HEK293 (cell line): Measurements from ENCODE around the gene CHST12.

ENCODE experiments used
- CTCF ChIA-PET: fragments of 350-600 bp; formaldehyde crosslinking; extraction: SDS; loops from one replicate; lab custom pipeline; 2021; ENCODE audit warnings: antibody characterized with exemption; lab: Yijun Ruan, JAX
- POLR2A ChIA-PET: fragments of 300-600 bp; formaldehyde crosslinking; extraction: SDS; loops from one replicate; lab custom pipeline; 2020; ENCODE audit warnings: antibody characterized with exemption, inconsistent platforms; lab: Yijun Ruan, JAX
- H3K27ac ChIP-seq: fragments of 200-500 bp; sonication (Bioruptor generic); 2 replicates; pipeline ENCODE4 v1.5.1; 2014; ENCODE audit warnings: low read depth, low read length, control low read depth, inconsistent platforms; ENCODE audit errors: extremely low read depth
- H3K36me3 ChIP-seq, 2 experiments: fragments of 200-500 bp in 1 of 2; sonication (Bioruptor generic) in 1 of 2; 1 replicate in 1 of 2; 2 replicates in 1 of 2; pipeline ENCODE4 v1.5.1; 2014 to 2017; ENCODE audit warnings: inconsistent platforms in 2 of 2, low read length in 2 of 2; ENCODE audit not compliant: control insufficient read depth in 2 of 2, insufficient read depth in 1 of 2
- H3K4me1 ChIP-seq: fragments of 200-500 bp; sonication (Bioruptor generic); 2 replicates; pipeline ENCODE4 v1.5.1; 2014; ENCODE audit warnings: mild to moderate bottlenecking, low read length, inconsistent platforms; ENCODE audit not compliant: control insufficient read depth, insufficient read depth
- H3K4me3 ChIP-seq: 2 replicates; pipeline ENCODE4 v1.5.1; 2011; ENCODE audit warnings: low read depth, mild to moderate bottlenecking, control low read depth, low read length, moderate library complexity
- H3K9me3 ChIP-seq: fragments of 200-500 bp; sonication (Bioruptor generic); 2 replicates; pipeline ENCODE4 v1.5.1; 2014; ENCODE audit warnings: low read depth, low read length, inconsistent platforms; ENCODE audit not compliant: control insufficient read depth, insufficient read depth
- GLI2 ChIP-seq: fragments of 450-650 bp; formaldehyde crosslinking; IDR thresholded peaks from 2 replicates; pipeline ENCODE4; 2017; ENCODE audit warnings: missing biosample characterization, missing genetic modification characterization, low read depth, borderline replicate concordance
- KLF1 ChIP-seq: fragments of 450-650 bp; formaldehyde crosslinking; IDR thresholded peaks from 2 replicates; pipeline ENCODE4 v1.5.1; 2016; ENCODE audit warnings: missing biosample characterization, missing genetic modification characterization
- KLF10 ChIP-seq: fragments of 450-650 bp; IDR thresholded peaks from 2 replicates; pipeline ENCODE4 v1.5.1; 2018; ENCODE audit warnings: missing biosample characterization, mild to moderate bottlenecking, missing genetic modification characterization
- KLF7 ChIP-seq: fragments of 450-650 bp; formaldehyde crosslinking; IDR thresholded peaks from 2 replicates; pipeline ENCODE4 v1.5.1; 2016; ENCODE audit warnings: missing biosample characterization, missing genetic modification characterization, borderline replicate concordance
- MEIS1 ChIP-seq: sonication (generic); formaldehyde crosslinking; IDR thresholded peaks from 2 replicates; pipeline ENCODE4 v1.8.1; 2022; ENCODE audit warnings: missing genetic modification reagents, mild to moderate bottlenecking, borderline replicate concordance
- OSR2 ChIP-seq: fragments of 450-650 bp; formaldehyde crosslinking; IDR thresholded peaks from 2 replicates; pipeline ENCODE4 v1.5.1; 2016; ENCODE audit warnings: missing biosample characterization, missing genetic modification characterization
- YY2 ChIP-seq: fragments of 450-650 bp; formaldehyde crosslinking; IDR thresholded peaks from 2 replicates; pipeline ENCODE4 v1.5.1; 2016; ENCODE audit warnings: missing biosample characterization, missing genetic modification characterization
- ZFP69B ChIP-seq: fragments of 450-650 bp; formaldehyde crosslinking; IDR thresholded peaks from 2 replicates; pipeline ENCODE4 v1.5.1; 2016; ENCODE audit warnings: missing biosample characterization, missing genetic modification characterization
- ZIC2 ChIP-seq: fragments of 450-650 bp; formaldehyde crosslinking; IDR thresholded peaks from 2 replicates; pipeline ENCODE4 v1.5.1; 2016; ENCODE audit warnings: missing biosample characterization, missing genetic modification characterization
- ZNF140 ChIP-seq: fragments of 450-650 bp; formaldehyde crosslinking; IDR thresholded peaks from 2 replicates; pipeline ENCODE4 v1.5.1; 2016; ENCODE audit warnings: missing biosample characterization, missing genetic modification characterization
- ZNF155 ChIP-seq: fragments of 450-650 bp; formaldehyde crosslinking; IDR thresholded peaks from 2 replicates; pipeline ENCODE4 v1.5.1; 2016; ENCODE audit warnings: missing biosample characterization, missing genetic modification characterization
- ZNF214 ChIP-seq: fragments of 450-650 bp; formaldehyde crosslinking; IDR thresholded peaks from 2 replicates; pipeline ENCODE4 v1.5.1; 2017; ENCODE audit warnings: missing biosample characterization, mild to moderate bottlenecking, missing genetic modification characterization, borderline replicate concordance
- ZNF514 ChIP-seq: fragments of 450-650 bp; formaldehyde crosslinking; IDR thresholded peaks from 2 replicates; pipeline ENCODE4 v1.5.1; 2016; ENCODE audit warnings: missing biosample characterization, missing genetic modification characterization
- ZNF521 ChIP-seq: fragments of 450-650 bp; formaldehyde crosslinking; IDR thresholded peaks from 2 replicates; pipeline ENCODE4 v1.5.1; 2017; ENCODE audit warnings: missing biosample characterization, mild to moderate bottlenecking, missing genetic modification characterization
- ZNF530 ChIP-seq: fragments of 450-650 bp; formaldehyde crosslinking; IDR thresholded peaks from 2 replicates; pipeline ENCODE4 v1.5.1; 2016; ENCODE audit warnings: low read depth, missing biosample characterization, missing genetic modification characterization
- ZNF548 ChIP-seq: fragments of 450-650 bp; formaldehyde crosslinking; IDR thresholded peaks from 2 replicates; pipeline ENCODE4 v1.5.1; 2016; ENCODE audit warnings: missing biosample characterization, missing genetic modification characterization
- ZNF600 ChIP-seq: fragments of 450-650 bp; formaldehyde crosslinking; IDR thresholded peaks from 2 replicates; pipeline ENCODE4 v1.5.1; 2016; ENCODE audit warnings: missing biosample characterization, missing genetic modification characterization
- ZNF626 ChIP-seq: fragments of 450-650 bp; sonication (Bioruptor Pico); formaldehyde crosslinking; IDR thresholded peaks from 2 replicates; pipeline ENCODE4 v1.5.1; 2018; ENCODE audit warnings: missing biosample characterization, missing genetic modification characterization, inconsistent platforms
- ZNF654 ChIP-seq: fragments of 450-650 bp; formaldehyde crosslinking; IDR thresholded peaks from 2 replicates; pipeline ENCODE4 v1.5.1; 2016; ENCODE audit warnings: low read depth, missing biosample characterization, missing genetic modification characterization
- ZNF664 ChIP-seq: fragments of 450-650 bp; formaldehyde crosslinking; IDR thresholded peaks from 2 replicates; pipeline ENCODE4 v1.5.1; 2016; ENCODE audit warnings: missing biosample characterization, missing genetic modification characterization
- ZNF707 ChIP-seq: fragments of 450-650 bp; formaldehyde crosslinking; IDR thresholded peaks from 2 replicates; pipeline ENCODE4 v1.5.1; 2016; ENCODE audit warnings: missing biosample characterization, missing genetic modification characterization
- TF ChIP-seq, protein P1 (sequence below): fragments of 450-650 bp; formaldehyde crosslinking; optimal IDR thresholded peaks from 2 replicates; pipeline ENCODE3; 2016; ENCODE audit warnings: missing biosample characterization, mild to moderate bottlenecking, missing genetic modification characterization
- TF ChIP-seq, protein P2 (sequence below): fragments of 450-650 bp; formaldehyde crosslinking; IDR thresholded peaks from 2 replicates; pipeline ENCODE4 v1.5.1; 2016; ENCODE audit warnings: missing biosample characterization, missing genetic modification characterization
- TF ChIP-seq, protein P3 (sequence below): fragments of 450-650 bp; formaldehyde crosslinking; conservative IDR thresholded peaks from 2 replicates; pipeline ENCODE4 v1.5.1; 2016; ENCODE audit warnings: low read depth, missing biosample characterization, missing genetic modification characterization
- TF ChIP-seq, protein P4 (sequence below): fragments of 450-650 bp; formaldehyde crosslinking; IDR thresholded peaks from 2 replicates; pipeline ENCODE4 v1.5.1; 2016; ENCODE audit warnings: missing biosample characterization, missing genetic modification characterization
- TF ChIP-seq, protein P5 (sequence below): fragments of 450-650 bp; formaldehyde crosslinking; IDR thresholded peaks from 2 replicates; pipeline ENCODE4 v1.5.1; 2016; ENCODE audit warnings: missing biosample characterization, missing genetic modification characterization
- TF ChIP-seq, protein P6 (sequence below): sonication (generic); formaldehyde crosslinking; IDR thresholded peaks from 2 replicates; pipeline ENCODE4 v1.8.1; 2022; ENCODE audit warnings: mild to moderate bottlenecking, moderate library complexity, missing genetic modification reagents

The CHST12 gene

DNA sequence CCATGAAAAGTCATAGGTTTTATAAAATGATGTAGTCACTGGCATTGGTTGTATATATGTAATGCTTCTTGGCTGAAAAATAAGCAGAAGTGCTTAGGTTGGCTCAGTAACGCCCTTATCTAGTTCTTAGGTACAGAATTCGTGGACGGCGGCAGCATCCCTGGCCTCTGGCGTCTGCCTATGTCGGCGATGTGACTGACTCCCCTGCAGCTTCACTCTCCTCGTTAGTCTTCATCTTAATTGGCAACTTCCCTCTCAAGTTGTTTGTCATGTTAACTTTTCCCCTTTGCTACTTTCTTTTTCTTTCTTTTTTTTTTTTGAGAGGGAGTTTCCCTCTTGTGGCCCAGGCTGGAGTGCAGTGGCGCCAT, 18.5 kb downstream of the CHST12 start:
- ChIA-PET POLR2A (no interaction called here), CTCF (interaction anchor here (1.4 kb wide), 1 partner anchor 11 kb away, joined by 5 read pairs; no protein-coding TSS in a partner anchor)
- Histone ChIP-seq H3K4me1 (no peaks in the 10 kb centered on the region), H3K36me3 (peaks cover 0 to 4% of the 10 kb centered on the region in 2 experiments; a peak in 1 of 3 replicates), H3K4me3 (no peak overlapping the region), H3K9me3 (no peaks in the 10 kb centered on the region), H3K27ac (no peak overlapping the region)
- no peak for TF ChIP-seq KLF1 (tag by site-specific recombination)
- no peak for TF ChIP-seq ZNF654 (tag by site-specific recombination)
- no peak for TF ChIP-seq ZNF155 (tag by site-specific recombination)
- TF ChIP-seq, protein P1, sequence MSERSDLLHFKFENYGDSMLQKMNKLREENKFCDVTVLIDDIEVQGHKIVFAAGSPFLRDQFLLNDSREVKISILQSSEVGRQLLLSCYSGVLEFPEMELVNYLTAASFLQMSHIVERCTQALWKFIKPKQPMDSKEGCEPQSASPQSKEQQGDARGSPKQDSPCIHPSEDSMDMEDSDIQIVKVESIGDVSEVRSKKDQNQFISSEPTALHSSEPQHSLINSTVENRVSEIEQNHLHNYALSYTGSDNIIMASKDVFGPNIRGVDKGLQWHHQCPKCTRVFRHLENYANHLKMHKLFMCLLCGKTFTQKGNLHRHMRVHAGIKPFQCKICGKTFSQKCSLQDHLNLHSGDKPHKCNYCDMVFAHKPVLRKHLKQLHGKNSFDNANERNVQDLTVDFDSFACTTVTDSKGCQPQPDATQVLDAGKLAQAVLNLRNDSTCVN (tag by site-specific recombination) = no peak
- no peak for TF ChIP-seq ZNF664 (tag by site-specific recombination)
- no peak for TF ChIP-seq ZNF530 (tag by site-specific recombination)
- TF ChIP-seq, protein P2, sequence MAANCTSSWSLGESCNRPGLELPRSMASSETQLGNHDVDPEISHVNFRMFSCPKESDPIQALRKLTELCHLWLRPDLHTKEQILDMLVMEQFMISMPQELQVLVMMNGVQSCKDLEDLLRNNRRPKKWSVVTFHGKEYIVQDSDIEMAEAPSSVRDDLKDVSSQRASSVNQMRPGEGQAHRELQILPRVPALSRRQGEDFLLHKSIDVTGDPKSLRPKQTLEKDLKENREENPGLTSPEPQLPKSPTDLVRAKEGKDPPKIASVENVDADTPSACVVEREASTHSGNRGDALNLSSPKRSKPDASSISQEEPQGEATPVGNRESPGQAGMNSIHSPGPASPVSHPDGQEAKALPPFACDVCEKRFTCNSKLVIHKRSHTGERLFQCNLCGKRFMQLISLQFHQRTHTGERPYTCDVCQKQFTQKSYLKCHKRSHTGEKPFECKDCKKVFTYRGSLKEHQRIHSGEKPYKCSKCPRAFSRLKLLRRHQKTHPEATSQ (tag by site-specific recombination) = no peak
- no peak for TF ChIP-seq GLI2 (tag by site-specific recombination)
- no peak for TF ChIP-seq ZNF600 (tag by site-specific recombination)
- no peak for TF ChIP-seq ZNF514
- no peak for TF ChIP-seq ZNF521 (tag by site-specific recombination)
- TF ChIP-seq YY2 (tag by site-specific recombination) = no peak
- TF ChIP-seq, protein P3, sequence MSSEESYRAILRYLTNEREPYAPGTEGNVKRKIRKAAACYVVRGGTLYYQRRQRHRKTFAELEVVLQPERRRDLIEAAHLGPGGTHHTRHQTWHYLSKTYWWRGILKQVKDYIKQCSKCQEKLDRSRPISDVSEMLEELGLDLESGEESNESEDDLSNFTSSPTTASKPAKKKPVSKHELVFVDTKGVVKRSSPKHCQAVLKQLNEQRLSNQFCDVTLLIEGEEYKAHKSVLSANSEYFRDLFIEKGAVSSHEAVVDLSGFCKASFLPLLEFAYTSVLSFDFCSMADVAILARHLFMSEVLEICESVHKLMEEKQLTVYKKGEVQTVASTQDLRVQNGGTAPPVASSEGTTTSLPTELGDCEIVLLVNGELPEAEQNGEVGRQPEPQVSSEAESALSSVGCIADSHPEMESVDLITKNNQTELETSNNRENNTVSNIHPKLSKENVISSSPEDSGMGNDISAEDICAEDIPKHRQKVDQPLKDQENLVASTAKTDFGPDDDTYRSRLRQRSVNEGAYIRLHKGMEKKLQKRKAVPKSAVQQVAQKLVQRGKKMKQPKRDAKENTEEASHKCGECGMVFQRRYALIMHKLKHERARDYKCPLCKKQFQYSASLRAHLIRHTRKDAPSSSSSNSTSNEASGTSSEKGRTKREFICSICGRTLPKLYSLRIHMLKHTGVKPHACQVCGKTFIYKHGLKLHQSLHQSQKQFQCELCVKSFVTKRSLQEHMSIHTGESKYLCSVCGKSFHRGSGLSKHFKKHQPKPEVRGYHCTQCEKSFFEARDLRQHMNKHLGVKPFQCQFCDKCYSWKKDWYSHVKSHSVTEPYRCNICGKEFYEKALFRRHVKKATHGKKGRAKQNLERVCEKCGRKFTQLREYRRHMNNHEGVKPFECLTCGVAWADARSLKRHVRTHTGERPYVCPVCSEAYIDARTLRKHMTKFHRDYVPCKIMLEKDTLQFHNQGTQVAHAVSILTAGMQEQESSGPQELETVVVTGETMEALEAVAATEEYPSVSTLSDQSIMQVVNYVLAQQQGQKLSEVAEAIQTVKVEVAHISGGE (tag by site-specific recombination) = no peak
- no peak for TF ChIP-seq KLF7 (tag by site-specific recombination)
- TF ChIP-seq ZFP69B (tag by site-specific recombination) = no peak
- TF ChIP-seq ZIC2 = no peak

DNA sequence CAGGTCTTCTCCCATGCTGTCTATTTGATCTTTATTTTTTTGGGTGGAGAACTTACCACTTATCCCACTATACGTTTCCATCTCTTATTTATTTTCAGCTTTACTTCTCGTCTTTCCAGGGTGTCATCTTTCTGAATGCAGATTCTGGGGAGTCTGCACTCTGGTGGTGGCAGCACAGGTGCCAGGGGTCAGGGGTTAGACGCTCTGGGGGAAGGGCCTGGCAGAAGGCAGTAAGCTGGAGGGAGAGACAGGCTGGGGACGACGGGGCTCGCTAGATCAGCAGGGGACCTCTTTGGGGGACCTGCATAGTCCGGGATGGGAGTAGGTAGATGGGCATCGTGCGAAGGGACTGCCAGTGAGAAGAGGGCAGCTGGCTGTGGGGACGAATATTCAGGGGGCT, 22.3 kb downstream of the CHST12 start:
- peaks cover 0 to 4% of the 10 kb centered on the region in 2 experiments; a peak in 1 of 3 replicates for H3K36me3 ChIP-seq
- POLR2A ChIA-PET = no interaction called here

More for the DNA sequence above, 22.3 kb downstream of the CHST12 start:
- H3K4me1 ChIP-seq = no peaks in the 10 kb centered on the region; the same call in 1 of the 2 replicates
- no peak overlapping the region for H3K27ac ChIP-seq
- H3K9me3 ChIP-seq = no peaks in the 10 kb centered on the region
- TF ChIP-seq KLF10 (no peak), ZNF214 (tag by site-specific recombination) (no peak), OSR2 (tag by site-specific recombination) (no peak), ZNF548 (tag by site-specific recombination) (no peak), ZFP69B (tag by site-specific recombination) (no peak), MEIS1 (CRISPR knock-in tag) (no peak), ZNF626 (no peak), ZNF140 (tag by site-specific recombination) (no peak), ZNF707 (tag by site-specific recombination) (no peak)
- TF ChIP-seq, protein P4, sequence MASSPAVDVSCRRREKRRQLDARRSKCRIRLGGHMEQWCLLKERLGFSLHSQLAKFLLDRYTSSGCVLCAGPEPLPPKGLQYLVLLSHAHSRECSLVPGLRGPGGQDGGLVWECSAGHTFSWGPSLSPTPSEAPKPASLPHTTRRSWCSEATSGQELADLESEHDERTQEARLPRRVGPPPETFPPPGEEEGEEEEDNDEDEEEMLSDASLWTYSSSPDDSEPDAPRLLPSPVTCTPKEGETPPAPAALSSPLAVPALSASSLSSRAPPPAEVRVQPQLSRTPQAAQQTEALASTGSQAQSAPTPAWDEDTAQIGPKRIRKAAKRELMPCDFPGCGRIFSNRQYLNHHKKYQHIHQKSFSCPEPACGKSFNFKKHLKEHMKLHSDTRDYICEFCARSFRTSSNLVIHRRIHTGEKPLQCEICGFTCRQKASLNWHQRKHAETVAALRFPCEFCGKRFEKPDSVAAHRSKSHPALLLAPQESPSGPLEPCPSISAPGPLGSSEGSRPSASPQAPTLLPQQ (tag by site-specific recombination) = no peak
- TF ChIP-seq, protein P5, sequence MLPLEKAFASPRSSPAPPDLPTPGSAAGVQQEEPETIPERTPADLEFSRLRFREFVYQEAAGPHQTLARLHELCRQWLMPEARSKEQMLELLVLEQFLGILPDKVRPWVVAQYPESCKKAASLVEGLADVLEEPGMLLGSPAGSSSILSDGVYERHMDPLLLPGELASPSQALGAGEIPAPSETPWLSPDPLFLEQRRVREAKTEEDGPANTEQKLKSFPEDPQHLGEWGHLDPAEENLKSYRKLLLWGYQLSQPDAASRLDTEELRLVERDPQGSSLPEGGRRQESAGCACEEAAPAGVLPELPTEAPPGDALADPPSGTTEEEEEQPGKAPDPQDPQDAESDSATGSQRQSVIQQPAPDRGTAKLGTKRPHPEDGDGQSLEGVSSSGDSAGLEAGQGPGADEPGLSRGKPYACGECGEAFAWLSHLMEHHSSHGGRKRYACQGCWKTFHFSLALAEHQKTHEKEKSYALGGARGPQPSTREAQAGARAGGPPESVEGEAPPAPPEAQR = no peak
- TF ChIP-seq, protein P6, sequence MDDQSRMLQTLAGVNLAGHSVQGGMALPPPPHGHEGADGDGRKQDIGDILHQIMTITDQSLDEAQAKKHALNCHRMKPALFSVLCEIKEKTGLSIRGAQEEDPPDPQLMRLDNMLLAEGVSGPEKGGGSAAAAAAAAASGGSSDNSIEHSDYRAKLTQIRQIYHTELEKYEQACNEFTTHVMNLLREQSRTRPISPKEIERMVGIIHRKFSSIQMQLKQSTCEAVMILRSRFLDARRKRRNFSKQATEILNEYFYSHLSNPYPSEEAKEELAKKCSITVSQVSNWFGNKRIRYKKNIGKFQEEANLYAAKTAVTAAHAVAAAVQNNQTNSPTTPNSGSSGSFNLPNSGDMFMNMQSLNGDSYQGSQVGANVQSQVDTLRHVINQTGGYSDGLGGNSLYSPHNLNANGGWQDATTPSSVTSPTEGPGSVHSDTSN (CRISPR knock-in tag) = no peak
- CTCF ChIA-PET = no interaction called here
- H3K4me3 ChIP-seq = no peak overlapping the region
